ENCODE measurements around the gene ARL6.

GRCh38 chr3:97848779-97849178 is 84.2 kb downstream of the ARL6 start:
- TF ChIP-seq CTCF (IDR thresholded peaks at IDR 0.05; ENCODE audit: low read depth, low read length) (no peak), POLR2A (IDR thresholded peaks at IDR 0.05; ENCODE audit: extremely low read depth, insufficient read length) (no peak)
